GM21619 (cell line): Measurements from ENCODE around the gene F11R.
"Not testable (repeated sequence)": the region's sequence is repeated elsewhere in the genome, so short reads cannot be mapped to it uniquely, and the experiment has no call there.

Source experiments
- ATAC-seq: cut with Tn5 transposase; IDR thresholded peaks from one replicate; pipeline ENCODE4 v1.9.1; 2021; ENCODE audit not compliant: unreplicated experiment

The F11R gene

GRCh38 chr1:161020509-161021164, at the start of gene F11R:
Gene F11R (minus strand): TSS chr1:161021152. CDS start chr1:161021073, 79 bp downstream.
- peak; percentile 45 for ATAC-seq

GRCh38 chr1:161069731-161070270, 48.8 kb upstream of the F11R start, which contains the start of gene ARHGAP30:
Gene ARHGAP30 (minus strand): TSS chr1:161069891. CDS start chr1:161069624, 267 bp downstream.
- ATAC-seq, result peak; percentile 83

GRCh38 chr1:161069241-161069640, 48.3 kb upstream of the F11R start:
- ATAC-seq, result no peak

- ATAC-seq, result peak; percentile 56
Observed at GRCh38 chr1:161068306-161069234, 47.6 kb upstream of the F11R start.

- no peak for ATAC-seq
Observed at GRCh38 chr1:161066694-161067093, 45.7 kb upstream of the F11R start.

GRCh38 chr1:161065681-161066080, 44.7 kb upstream of the F11R start:
- ATAC-seq, result not testable (repeated sequence)

- not testable (repeated sequence) for ATAC-seq
Observed at GRCh38 chr1:161063936-161064335, 43.0 kb upstream of the F11R start.

GRCh38 chr1:161061419-161061818, 40.5 kb upstream of the F11R start:
- ATAC-seq, result no peak

GRCh38 chr1:161059293-161059692, 38.3 kb upstream of the F11R start:
- no peak for ATAC-seq

- ATAC-seq, result no peak
Observed at GRCh38 chr1:161054805-161055204, 33.9 kb upstream of the F11R start.

- ATAC-seq, result no peak
Observed at GRCh38 chr1:161054232-161054631, 33.3 kb upstream of the F11R start.

GRCh38 chr1:161052899-161053298, 31.9 kb upstream of the F11R start:
- ATAC-seq, result no peak

GRCh38 chr1:161051219-161051618, 30.3 kb upstream of the F11R start:
- ATAC-seq, result no peak

GRCh38 chr1:161048949-161049722, 28.2 kb upstream of the F11R start:
- ATAC-seq, result no peak

- no peak for ATAC-seq
Observed at GRCh38 chr1:161047436-161048420, 26.8 kb upstream of the F11R start.

GRCh38 chr1:161046605-161047228, 25.8 kb upstream of the F11R start:
- peak; percentile 38 for ATAC-seq

GRCh38 chr1:161045736-161046604, 25.0 kb upstream of the F11R start, which contains the start of gene USF1:
Gene USF1 (minus strand): TSS chr1:161045977. CDS start chr1:161043275, 2,702 bp downstream.
- ATAC-seq, result peak; percentile 61
